NCI-H2107 treated with DMSO at 0.1 percent for 48 hours (cell line): ENCODE results near the gene TSPO.
A peak's percentile ranks its signal among the peaks of the same experiment; 100 is the strongest.
"Not testable (repeated sequence)": the region's sequence is repeated elsewhere in the genome, so short reads cannot be mapped to it uniquely, and the experiment has no call there.

Experiments
- DNase-seq: peaks from one replicate; lab custom pipeline; 2025; ENCODE audit not compliant: unreplicated experiment; lab: John Stamatoyannopoulos, UW

The TSPO gene

DNA sequence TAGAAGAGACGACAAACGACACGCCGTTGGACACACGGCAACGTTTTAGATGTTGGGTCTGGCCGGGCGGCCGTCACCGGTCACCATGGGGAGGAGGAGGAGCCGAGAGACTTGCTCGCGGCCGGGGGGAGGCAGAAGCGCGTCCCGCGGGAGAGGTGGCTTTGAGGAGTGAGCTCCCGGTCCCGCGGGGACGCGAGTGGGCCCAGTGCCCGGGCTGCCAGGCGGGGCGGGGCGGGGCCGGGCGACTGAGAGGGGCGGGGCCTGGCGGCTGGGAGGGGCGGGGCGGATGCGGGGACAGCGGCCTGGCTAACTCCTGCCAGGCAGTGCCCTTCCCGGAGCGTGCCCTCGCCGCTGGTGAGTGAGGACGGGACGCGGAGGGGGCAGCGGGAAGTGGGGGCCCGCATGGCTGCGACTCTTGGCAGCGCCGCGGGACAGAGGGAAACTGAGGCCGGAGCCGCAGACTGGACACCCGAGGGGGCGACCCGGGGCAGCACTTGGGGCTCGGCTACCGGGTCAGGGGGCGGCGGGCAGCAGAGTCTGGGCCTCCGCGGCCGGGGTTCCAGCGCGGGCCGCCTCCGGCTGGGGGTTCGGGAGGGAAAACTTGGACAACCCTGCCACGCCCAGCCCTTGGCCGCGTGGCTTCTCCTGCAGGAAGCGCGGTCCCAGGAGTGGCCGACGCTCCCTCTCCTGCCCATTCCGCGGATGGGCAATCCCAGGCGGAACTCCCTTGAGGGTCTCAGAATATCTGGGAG is at the start of gene TSPO:
TSS of gene TSPO (plus strand) at position 309 of the 752 bp plus-strand sequence. CDS start 7,680 bp downstream, outside the sequence.
- no peak for DNase-seq

DNA sequence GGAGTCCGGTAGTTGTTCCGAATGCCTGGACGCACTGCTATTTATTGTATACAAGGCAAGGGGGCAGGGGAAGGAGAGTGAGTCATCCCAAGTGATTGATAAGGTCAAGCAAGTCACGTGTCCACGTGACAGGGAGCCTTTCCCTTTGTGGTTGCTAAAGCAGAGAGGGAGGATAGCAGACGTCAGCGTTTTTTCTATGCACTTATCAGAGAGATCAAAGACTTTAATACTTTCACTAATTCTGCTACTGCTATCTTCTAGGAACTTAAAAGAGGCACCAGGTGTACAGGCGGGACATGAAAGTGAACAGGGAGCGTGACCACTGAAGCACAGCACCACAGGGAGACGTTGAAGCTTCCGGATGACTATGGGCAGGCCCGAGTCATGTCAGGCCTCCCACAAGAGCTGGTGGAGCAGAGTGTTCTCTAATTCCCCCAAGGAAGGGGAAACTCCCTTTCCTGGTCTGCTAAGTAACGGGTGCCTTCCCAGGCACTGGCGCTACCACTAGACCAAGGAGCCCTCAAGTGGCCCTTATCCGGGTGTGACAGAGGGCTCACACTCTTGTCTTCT is 47.2 kb upstream of the TSPO start:
- not testable (repeated sequence) for DNase-seq

DNA sequence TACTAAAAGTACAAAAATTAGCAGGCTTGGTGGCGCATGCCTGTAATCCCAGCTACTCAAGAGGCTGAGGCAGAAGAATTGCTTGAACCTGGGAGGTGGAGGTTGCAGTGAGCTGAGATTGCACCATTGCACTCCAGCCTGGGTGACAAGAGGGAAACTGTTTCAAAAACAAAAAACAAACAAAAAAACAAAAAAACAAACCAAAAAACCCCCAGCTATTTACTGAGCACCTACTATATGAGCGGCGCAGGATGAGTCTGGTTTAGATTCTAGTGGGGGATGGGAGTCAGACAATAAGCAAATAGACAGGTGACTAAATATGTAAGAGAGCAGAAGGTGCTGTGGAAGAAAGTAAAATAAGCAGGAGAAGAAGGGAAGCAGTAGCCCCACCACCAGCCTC is 46.4 kb upstream of the TSPO start:
- not testable (repeated sequence) for DNase-seq

DNA sequence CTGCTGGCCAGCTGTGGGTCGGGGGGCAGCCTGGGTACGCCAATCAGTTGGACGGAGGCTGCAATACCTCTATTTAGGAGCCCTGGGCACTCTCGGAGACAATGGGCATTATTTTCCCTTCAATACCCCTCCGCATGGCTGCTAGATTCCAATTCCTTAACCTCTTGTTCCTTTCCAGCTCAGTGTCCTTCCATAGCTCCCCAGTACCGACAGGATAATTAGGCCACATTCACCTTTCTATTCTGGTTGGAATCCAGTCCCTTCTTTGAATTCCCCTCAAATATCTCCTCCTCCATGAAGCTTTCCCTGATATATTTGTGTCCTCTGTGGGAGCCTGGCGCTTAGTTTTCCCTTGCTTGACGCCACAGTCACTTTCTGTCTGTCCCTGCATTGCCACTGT is 45.1 kb upstream of the TSPO start:
- no peak for DNase-seq

DNA sequence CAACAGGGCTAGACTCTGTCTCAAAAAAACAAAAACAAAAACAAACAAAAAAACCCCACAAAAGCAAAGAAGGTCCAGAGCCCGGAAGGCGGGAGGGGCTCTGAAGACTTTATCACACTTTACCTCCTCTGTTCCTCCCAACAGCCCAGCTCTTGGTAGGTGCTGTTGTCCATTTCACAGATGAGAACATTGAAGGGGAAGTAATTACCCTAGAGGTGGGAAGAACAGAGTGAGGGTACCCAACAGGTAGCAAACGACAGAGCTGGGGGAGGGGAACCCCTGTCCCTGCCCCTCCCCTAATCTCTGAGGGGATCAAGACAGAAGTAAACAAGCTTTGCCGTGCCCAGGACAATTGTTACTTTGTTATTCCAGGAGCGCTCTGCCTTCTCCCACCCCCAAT is 41.8 kb upstream of the TSPO start:
- no peak for DNase-seq

DNA sequence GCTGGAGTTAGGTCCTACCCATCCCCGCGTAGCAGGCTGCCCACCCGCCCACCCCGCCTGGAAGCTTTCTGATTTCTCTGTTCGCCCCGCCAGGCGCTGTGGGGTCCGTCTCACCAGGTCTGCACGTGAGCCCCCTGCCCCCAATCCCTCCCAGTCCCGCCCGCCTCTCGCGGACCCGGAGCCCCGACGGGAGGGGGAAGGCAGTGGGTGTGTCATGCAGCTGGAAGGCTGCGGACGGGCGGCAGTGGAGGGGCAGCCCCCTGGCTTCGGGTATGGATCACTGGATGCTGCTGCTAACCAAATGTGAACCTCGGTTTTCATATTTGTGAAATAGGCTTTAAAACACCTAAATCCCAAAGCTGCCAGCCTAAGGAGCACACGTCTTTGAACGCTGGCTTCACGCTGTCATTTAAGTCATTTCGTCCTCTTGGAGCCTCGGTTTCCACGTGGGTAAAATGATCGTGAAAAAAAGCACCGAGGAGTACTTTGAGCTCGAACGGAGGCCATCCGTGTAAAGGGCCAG is 41.4 kb upstream of the TSPO start:
- no peak for DNase-seq

DNA sequence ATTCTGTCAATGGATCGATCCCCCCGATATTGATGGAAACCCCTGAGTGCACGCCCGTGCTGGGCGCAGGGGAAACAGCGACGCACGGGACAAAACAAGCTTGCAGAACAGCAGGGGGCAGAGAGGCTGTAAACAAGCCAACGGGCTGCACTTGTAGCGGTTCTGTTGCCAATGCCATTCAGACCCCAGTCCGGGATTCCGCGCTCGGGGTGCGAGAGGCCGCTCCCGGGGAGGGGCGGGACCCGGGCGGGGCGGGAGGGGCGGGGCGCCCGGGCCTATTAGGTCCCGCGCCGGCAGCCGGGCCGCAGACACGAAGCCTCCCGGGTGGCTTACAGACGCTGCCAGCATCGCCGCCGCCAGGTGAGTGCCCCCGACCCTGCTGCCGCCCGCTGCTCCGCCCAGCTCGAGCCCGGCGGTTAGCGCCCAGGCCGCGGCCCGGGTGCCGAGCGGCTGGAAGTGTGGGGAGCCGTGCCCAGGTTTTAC is 40.9 kb upstream of the TSPO start, which contains the start of gene BIK:
TSS of gene BIK (plus strand) at position 307 of the 483 bp plus-strand sequence. CDS start 13,273 bp downstream, outside the sequence.
- DNase-seq = no peak

DNA sequence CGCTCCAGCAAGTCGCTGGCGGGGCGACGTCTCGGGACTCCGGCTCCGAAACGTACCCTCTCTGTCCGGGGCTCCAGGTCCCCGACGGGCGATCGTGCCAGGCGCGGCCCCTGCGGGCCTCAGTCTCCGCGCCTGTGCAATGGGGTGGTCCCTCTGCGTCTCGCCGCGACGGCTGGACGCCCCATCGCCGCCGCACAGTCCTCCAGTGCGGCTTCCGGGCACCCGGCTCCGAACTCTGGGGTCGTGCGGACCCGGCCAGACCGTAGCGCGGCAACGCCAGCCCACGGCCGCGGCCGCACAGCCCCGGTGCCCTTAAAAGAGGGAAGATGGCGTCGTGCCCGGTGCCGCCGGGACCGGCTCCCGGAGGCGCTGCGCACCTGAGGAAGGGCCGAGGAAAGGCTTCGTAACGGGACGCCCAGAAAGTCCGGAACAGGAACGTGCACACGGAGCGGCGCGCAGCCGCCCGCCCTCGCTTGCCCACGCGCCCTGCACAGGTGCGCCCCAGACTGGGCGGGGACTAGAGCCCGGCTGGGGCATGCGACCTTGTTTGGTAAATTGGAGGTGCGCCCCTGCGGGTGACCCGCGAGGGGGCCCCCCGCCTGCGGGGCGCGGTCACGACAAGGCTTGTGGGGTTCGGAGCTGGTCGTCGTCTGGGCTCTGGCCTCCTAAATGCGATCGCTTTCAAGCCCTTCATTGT is 40.3 kb upstream of the TSPO start:
- DNase-seq = peak; percentile 16

DNA sequence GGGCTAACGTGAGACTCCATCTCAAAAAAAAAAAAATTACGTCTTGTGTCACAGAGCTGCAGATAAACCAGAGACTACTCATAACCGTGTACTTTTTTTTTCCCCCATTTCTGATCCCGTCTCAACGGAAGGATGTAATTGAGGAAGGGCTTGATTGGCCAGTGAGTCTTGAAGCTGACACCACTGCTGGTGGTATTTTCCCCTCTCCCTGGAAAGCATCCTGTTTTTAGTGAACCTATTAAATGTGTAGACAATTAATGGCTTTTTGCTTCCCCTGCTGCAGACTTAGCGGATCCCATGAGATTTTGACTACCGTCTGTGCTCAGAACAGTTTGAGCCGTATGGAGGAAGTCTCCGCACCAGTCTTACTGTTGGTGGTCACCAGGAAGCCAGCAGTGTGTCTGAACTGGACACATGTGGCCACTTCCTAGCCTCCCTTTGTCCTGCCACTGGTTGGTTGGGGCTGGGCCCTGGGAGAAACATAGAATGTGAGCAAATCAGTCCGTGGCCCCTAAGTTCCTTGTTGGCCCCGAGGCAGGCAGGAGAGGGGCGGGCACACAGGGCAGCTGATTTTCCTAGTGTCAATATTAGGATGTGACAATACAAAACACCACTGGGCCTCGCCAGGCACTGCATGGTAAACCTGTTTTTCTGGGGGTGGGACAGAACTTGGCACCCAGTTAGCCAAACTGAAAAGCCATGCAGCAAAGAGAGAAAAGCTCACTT is 37.7 kb upstream of the TSPO start:
- DNase-seq = no peak

DNA sequence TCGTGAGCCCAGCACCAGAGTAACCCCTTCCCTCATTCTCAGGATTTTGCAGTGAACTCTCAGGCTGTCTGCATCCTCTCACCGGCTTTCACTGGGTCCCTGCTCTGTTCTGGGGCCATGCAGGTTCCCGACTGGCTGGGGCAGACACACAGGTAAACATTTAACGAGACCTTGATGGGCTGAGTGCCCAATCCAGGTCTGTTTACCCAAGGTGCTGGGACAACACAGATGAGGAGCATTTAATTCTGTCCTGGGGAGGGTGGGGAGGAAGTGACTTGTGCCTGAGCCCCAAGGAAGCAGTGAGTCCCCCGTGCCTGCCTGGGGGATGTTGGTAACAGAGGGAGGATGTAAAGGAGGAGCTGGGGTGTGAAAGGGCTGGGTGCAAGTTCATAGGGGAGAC is 36.4 kb upstream of the TSPO start:
- no peak for DNase-seq

DNA sequence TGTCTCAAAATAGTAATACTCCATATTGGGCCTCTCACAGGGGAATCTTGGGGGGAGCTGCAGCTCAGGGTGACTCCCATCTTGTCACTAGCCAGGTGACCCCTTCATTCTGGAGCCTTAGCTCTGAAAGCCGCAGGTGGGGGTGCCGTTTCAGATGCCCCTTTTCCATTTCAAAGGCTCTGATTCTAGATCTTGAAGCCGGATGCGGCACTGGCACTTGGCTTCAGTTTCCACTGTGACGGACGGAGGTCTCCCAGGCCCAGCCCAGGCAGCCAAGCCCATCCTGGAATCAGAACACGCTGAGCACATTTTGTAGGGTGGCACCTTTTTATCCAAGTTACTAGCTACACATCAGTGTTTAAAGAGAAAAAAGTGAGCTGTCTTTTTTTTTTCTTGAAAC is 34.4 kb upstream of the TSPO start:
- no peak for DNase-seq

DNA sequence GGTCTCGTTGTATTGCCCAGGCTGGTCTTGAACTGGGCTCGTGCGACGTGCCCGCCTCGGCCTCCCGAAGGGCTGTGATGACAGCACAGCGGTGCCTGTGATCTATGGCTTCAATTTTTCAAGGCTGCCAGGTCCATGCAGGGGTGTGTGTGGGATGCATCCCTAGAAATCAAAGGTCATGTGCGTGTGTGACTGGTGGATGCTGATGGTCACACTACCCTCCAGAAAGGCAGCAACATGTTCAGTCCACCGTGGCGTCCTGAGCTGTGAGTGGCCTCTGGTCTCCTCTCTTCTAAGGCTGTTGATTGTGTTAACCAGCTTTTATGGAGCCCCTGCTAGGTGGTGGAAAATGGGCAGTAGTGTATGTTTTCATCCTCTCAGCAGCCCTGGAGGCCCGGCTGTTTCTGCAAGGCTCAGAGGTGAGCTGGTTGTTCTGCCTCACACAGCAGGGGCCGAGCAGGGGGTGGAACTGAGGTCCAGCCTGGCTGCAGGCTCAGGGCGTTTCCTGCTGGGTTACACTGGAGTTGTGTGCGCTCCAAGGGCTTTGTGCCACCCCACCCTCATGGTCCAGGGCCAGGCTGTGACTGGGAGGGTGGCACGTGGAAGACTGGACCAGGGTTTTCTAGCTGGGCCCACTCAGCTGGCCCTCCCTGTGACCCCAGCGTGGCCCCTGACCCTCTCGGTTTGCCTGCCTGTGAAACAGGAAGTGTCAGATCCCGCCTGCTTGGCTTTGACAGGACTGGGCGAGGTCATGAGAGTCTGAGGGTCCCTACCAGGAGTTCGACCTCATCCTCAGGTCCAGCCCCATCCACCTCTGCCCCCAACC is 33.1 kb upstream of the TSPO start:
- no peak for DNase-seq

DNA sequence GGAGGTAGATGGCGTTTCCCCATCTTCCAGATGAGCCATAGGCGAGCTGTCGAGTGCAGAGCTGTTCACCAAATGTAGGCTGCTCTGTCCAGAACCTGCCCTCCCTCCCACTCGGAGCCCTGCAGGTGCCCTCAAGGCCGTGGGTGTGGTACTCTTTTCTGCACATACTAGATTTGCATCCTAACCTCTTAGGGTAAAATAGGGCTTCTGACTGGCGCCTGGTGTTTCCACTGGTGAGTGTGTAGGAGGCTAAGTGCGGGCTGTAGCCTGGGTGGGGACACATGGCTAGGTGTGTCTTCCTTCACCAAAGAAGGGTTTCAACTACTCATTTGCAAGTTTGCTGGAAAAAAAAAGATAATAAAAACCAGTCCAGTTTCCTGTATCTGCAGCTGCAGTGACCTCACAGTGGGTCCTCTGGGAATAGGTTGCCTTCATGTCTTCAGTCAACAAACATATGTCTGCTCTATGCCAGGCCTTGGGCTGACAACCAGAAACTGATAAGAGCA is 32.4 kb upstream of the TSPO start:
- DNase-seq = no peak

DNA sequence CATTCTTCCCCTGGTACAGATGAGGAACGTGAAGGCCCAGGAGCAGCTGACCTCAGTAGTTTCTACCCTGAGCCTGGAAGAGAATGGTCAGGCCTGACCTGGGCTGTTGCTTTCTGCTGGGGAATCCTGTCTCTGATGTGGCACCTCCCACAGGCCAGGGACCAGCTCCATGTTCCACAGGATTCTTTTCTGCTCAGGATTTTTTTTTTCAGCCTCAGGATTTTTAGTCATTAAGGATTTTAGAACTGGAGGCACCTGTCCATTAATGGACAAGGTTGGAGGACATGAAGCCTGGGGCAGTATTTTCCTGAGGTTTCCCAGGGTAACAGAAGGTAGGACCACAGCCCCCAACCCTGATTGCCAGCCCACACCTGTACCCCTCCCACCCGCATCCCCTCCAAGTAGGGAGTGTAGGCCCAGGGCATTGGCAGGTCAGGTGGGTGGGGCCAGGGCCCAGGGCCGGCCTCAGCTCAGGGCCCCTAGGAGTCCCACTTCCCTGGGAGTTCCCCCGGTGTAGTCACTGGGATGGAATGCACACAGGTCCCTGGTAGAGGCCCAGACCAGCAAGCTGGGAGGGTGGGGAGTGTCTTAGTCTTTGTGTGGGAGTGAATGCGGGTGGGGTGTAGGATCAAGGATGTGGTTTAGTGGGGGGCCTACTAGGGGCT is 24.7 kb upstream of the TSPO start:
- no peak for DNase-seq

DNA sequence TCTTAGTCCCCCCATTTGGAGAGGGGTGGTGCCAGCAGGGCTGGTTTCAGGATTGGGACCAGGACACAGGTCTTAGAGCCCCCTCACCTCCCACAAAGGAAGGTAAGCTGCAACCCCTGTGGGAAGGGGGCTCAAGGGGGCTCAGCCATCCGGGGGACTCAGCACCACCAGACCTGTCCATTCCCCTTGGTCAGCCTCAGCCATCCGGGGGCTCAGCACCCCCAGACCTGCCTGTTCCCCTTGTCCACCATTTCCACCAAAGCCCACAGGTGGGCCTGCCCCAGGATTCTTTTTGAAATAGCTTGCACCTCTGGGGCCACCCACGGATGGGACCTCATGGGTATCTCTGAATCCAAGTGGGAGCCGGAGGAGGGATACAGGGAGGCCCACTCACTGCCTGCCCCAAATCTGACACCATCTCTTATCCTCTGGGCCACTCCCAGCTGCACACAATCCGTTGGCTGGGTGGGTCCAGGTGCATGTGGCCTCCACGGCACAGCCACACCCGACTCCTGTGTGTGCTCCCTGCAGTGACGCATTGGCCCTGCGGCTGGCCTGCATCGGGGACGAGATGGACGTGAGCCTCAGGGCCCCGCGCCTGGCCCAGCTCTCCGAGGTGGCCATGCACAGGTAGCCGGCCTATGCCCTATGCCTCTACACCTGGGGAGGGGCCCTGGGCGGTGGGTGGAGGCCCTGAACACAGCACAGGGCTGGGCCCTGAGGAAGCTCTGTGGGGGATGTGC is 24.0 kb upstream of the TSPO start:
- DNase-seq = no peak

DNA sequence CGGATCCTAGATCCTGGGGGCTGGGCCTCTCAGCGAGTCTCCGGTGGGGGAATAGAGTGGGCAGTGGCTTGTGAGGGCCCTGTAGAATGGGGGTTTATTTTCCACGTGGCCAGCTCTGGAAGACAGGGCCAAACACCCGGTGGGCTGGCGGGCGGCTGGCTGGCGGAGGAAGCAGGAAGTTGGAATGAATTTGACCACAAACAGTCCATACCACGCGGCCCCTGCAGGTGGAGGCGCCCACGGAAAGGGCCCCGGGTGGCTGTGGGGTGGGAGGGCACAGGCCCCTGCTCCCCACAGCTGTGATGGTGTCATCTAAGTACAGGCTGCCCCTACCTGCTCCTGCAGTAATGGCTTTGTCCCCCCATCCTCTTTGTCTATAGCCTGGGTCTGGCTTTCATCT is 23.2 kb upstream of the TSPO start:
- no peak for DNase-seq

DNA sequence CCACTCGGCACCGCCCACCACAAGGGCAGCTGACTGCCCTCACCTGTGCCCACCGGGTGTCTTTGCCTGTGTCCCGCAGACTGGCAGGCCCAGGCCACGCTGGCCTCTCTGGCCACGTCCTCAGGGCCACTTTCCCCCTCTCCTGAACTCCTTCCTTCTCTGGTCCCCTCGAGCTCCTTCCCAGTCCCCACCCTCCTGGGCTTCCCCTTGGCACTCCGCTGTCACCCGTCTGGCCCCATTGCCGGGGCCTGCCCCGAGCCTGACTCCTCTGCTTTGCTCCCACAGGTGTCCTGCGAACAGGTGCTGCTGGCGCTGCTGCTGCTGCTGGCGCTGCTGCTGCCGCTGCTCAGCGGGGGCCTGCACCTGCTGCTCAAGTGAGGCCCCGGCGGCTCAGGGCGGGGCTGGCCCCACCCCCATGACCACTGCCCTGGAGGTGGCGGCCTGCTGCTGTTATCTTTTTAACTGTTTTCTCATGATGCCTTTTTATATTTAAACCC is 22.4 kb upstream of the TSPO start:
- DNase-seq = peak; percentile 58
